Measurements from ENCODE around the gene CMSS1.

The CMSS1 gene

DNA sequence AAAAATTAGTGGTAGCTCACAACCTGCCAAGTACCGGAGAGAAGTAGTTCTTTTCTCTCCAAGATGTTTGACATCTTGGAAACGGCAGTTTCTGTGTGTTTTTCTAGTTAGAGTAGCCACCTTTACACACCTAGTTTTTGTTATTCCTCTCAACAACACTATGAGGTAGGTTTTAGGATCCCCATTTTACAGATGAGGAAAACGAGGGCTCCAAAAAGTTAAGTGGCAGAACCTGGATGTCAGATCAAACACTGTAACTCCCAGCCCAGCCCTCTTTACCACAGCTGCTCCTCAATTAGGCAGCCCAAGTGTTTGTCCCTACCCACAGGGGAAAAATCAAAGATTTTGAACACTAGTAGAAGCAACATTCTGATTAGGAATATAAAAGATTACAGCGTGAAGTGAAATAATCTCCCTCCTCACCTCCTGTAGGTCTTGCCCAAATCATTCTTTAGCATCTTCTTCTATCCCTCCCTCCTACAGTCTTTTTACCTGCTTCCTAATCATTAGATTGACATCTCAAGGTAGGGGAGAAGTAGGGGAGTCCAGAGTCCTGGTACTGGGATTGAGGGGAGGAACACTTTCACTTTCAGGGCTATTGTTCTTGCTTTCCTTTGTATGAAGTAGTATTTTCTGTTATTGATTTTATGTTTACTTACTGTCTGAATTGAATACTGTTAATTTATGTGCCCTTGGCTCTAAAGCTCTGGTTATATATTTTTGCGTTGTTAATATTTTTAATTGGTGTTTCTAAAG, 142.6 kb downstream of the CMSS1 start:
- no peak for DNase-seq (ENCODE audit: low read depth in 2 of 2)

DNA sequence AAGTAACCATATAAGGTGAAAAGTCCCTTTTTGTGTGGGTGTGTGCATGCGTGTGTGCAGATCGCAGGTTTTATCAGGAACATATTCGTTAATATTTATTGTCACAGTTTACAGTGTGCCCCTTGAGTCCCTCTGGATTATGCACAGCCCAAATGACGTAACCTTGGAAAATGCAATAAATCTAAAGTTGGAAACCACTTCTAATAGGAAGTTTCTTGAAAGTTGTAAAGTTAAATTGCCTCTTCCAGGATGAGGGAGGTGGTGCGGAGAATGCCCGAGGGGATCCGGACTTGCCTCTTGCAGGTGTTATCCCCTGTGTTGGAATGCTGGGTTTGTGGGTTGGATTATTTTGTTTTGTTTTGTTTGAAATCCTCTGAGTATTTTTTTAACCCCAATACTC, 143.3 kb downstream of the CMSS1 start:
- no peak for DNase-seq (ENCODE audit: low read depth in 2 of 2)

DNA sequence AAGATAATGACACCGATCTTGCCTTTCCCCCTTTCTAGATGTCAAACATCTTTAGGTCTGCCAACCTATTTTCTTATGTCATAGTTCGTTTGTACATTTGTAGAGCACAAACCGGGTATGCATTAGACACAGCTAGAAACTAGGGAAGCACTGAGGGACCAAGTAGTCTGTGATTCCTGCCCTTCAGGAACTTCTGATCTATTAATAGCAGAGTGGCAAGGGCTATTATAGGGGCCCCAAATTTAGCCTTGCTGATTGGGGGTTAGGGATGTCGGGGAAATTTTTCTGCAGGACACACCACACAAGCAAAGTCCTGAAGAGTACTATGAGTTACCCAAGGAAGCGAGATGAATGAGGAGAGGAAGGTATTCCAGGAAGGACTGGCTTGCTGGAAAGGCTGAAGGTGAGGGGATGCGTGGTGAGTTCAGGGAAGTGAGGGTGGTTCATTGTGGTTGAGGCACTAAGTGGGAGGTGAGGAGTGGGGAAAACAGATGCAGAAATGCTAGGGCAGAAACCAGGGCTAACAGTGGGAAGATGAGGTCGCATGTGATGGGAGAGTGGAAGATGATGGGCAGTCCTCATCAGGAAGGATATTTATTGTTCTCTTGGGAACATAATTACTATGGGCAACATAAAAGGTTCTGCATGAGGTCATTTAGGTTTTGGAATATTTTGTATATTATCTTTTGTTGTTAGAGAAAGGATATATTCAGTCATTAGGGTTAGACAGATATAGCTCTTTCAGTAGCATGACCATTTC, 144.3 kb downstream of the CMSS1 start:
- DNase-seq (ENCODE audit: low read depth in 2 of 2) = no peak

DNA sequence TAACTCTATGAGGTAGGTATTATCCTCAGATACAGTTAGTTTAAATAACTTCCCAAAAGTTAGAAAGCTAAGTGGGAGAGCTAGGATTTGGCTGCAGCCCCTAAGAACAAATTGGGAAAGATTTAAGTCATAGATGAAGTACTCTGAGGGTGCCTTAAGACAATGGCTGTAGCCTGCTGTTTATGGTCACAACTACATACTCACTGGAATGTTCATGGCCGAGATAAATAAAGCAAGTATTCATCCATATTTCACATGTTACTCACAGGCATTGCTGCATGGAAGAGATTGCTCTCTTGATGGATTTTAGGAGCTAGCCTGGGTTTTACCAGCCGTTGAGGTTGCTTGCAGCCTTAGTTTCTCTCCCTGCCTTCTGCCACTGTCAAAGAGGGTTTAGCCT, 145.0 kb downstream of the CMSS1 start:
- no peak for DNase-seq (ENCODE audit: low read depth in 2 of 2)

DNA sequence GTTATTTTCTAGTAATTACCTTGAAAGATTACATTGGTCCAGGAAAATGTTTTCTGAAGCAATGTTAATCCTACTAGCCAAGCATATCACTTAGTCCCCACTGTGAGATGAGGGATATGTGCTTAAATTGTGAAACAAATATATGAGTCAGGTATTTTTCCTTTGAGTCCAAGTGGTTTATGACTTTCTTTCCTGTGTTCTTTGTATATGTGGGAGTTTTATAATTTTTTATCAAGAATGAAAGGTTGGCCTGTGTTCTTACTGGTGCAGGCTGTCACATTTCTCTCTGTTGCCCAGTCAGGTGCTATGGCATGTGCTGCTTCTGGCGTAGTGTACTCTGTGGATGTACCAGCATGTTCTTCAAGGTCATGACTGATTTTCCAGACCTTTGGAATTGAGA, 147.4 kb downstream of the CMSS1 start:
- DNase-seq (ENCODE audit: low read depth in 2 of 2) = no peak

DNA sequence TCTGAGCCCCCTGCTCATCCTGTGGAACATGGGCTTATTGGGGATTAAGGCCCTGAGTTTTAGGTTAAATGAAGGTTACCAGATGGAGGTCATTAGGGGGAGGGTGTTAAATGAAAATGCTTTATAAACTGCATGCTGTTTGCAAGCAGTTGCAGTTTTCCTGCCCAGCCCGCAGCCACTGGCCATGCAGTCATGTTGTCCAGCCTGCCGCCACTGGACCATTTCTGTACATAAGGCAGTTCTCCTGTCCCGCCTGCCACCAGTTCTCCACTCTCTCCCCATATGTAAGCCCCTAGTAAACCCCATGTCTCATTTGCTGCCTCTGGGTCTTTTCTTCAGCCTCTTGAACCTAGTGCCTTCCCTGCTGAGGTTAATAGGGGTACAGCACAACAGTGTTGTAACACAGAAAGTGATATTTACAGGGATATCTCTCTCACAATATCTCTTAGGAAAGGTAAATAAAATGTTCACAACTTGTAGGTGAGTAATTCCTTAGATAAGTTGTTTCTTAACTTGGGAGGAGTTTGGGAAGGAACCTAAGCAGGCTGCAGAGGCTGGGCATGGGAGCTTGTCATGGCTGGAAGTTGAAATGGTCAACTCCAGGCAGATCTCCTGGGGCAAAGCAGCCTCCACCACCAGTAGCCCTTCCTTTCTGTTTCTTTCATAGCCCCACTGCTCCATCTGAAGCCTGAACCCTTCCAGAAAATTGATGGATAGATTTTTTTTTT, 148.2 kb downstream of the CMSS1 start:
- no peak for DNase-seq (ENCODE audit: low read depth in 2 of 2)

DNA sequence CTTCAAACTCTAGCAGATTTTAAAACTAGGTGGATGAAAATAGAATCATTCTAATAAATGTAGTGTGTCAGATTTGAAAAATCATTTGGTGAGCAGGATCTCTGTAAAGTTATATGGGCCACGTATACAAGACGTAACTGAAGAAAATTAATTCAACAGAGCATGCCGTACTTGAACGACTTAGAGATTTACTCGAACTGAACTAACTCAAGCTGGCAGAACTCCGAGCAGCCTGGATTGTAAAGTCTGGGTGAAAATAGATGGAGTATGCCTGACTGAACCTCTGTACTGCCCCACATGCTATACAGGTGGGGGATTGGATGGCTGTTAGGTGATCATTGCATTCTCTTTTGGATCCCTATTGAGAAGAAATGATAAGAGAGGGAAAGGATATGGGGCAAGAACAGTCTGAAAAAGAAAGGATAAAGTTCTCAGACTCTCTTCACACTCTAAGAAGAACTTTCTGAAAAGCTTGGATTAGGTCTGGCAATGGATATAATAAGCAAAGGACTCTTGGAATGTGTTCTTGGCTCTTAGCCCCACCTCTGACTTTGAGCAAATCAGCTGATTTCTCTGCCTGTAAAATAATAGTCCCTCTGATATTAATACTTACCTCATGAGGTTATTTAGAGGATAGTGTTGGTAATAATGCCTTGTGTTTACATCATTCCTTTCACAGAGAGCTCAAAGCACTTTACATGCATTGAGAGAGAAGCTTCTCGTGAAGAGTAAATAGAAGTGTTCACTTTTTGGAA, 149.2 kb downstream of the CMSS1 start:
- no peak for DNase-seq (ENCODE audit: low read depth in 2 of 2)

DNA sequence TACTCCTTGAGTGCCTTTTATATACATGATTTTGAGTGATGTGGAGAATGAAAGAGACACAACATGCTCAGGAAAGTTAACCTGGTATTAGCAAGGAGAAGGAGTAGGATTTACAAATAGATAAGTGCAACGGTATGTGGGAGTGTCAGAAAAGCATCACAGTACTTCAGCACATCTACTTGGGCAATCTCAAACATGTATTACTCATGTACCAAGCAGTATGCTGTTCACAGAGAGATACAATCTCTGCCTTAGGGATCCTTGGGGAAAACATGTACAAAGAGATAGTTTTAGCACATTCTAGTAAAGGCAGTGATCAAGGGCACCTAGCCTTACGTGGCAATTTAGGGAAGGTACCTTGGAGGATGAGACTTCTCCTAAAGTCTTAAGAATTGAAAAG, 150.1 kb downstream of the CMSS1 start:
- DNase-seq (ENCODE audit: low read depth in 2 of 2) = no peak

DNA sequence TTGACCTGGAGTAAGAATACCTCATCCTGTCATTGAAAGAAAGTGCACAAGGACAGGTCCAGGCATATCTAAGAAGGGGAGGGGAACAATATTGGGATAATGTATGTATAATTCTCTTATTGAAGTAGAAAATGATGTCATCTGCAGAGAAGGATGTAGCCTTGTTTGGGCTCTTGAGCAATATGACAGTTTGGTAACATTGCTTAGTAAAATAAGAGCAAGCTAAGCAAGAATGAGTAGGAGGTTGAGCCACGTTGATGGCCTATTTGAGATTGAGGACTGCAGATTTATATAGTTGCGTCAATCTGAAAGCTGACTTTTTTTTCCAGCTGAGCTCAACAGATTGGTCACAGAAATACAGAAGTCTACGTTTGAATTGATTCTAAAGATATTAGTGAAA, 151.5 kb downstream of the CMSS1 start:
- DNase-seq (ENCODE audit: low read depth in 2 of 2) = no peak

DNA sequence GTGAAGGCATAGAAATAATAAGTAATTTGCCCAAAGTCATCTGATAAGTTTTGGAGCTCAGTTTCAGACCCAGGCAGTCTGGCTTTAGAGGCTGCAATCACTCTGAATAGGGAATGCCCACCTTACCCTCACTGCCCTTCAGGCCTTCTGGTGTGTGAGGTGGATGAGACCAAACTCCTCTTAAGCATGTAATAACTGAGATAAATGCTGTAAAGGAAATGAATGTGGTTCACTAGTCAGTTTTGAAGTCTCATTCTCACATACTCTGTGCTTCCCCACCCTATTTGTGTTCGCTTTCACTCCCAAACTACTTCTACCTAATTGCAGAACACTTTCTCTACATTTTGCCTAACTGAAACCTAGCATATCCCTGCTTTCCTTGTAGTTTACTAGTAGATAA, 152.5 kb downstream of the CMSS1 start:
- DNase-seq (ENCODE audit: low read depth in 2 of 2) = no peak

DNA sequence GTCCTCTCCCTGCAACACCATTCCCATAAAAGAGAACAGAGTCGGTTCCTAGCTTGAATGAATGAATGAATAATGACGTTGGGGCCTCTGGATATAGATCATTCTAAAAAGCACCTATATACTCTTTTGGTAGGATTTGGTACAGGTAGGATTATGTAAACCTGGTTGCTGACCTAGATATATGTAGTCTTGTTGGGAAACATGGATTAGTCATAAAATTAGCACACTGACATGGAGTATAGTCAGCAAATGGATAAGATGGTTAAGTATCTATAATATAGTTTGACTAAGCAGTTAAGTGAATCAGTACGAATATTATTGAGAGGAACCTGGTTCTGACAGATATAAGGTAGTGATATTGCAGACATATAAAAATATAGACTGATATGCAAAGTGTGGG, 154.1 kb downstream of the CMSS1 start:
- DNase-seq (ENCODE audit: low read depth in 2 of 2) = no peak

DNA sequence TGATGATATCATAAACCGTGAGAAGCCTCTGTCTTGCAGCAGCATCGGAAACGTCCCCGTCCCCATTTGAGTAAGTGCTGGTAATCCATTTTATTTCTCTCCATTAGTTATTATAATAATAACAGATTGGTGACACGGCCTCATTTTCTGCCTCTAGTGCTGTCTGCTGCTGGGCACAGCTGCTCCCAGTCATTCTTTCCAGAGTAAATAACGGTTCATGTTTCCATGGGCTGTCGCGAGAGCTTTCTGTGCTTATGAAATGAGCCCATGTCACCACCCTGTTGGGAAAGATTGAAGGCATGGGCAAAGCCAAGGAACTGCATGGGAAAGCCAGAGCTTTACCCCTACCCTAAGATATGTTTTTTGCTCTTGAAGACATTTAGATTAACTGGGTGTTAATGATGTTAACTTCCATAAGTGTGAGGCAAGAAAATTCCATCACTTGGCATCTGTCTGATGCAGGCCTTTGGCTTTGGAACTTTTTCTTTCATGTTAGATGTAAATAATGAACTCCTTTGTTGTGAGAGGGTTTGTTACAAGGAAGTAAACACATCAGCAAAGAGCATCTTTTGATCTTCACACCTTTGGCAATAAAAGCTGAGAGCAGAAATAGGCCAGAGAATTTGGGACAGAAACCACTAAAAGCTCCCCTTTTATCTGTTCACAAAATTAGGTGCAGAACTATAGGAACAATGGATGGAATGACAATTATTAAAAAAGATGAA, 154.9 kb downstream of the CMSS1 start:
- DNase-seq (ENCODE audit: low read depth in 2 of 2) = no peak

DNA sequence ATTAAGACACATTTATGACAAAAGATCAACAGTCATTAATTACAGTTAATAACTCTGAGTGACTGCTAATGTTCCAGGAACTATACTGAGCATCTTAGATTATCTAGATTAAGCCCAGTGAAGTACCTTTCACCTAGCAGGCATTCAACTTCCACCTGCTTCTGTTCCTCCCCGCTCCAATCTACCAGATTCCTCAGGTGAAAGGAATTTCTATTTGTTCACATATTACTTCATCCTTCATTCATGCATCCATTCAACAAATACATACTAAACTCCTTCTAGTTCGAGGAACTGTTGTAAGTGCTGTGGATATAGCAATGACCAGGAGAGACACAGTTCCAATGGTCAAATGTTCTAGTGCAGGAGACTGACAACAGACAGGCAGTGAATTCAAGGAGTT, 157.3 kb downstream of the CMSS1 start:
- DNase-seq (ENCODE audit: low read depth in 2 of 2) = no peak

DNA sequence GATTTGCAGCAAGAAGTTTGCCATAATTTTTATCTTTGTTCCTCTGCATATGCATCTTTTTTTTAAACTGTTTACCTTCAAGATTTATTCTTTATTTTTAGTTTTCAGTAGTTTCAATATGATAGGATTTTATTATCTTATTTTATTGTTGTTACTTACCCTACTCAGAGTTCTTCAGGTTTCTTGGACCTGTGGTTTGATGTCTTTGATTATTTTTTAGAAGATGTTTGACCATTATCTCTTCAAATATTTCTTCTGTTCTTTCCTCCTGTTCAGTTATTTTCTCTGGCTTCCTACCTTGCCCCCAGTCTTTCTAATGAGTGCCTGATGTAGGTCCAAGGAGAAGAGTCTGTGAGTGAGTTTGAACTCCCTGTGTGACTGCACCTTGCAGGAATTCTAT, 158.9 kb downstream of the CMSS1 start:
- no peak for DNase-seq (ENCODE audit: low read depth in 2 of 2)

DNA sequence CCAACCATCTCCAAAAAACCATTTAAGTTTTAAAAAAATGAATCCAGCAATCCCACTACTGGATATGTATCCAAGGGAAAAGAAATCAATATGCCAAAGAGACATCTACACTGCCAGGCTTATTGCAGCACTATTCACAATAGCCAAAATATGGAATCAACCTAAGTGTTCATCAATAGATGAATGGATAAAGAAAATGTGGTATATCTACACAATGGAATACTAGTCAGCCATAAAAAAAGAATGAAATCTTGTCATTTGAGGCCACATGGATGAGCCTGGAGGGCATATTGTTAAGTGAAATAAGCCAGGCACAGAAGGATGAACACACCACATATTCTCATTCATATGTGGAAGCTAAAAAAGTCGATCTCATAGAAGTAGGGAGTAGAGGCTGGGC, 160.6 kb downstream of the CMSS1 start:
- DNase-seq (ENCODE audit: low read depth in 2 of 2) = no peak

DNA sequence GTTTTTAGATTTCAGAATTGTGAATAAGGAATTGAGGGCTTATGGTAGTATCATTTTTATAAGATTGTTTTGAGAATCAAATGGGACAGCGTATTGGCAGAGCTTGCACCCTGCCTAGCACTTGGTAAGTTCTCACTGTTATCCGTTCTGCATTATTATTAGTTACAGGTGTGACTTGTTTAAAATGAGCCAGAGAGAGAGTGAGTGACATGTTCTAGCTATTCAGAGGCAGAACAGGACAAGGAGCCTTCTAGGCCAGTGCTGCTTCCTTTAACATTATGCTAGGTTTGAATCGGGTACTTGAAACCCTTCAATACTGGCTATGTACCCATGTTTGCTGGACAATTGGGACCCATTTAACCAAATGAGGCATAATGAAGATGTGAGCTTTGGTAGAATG, 162.9 kb downstream of the CMSS1 start:
- no peak for DNase-seq (ENCODE audit: low read depth in 2 of 2)

DNA sequence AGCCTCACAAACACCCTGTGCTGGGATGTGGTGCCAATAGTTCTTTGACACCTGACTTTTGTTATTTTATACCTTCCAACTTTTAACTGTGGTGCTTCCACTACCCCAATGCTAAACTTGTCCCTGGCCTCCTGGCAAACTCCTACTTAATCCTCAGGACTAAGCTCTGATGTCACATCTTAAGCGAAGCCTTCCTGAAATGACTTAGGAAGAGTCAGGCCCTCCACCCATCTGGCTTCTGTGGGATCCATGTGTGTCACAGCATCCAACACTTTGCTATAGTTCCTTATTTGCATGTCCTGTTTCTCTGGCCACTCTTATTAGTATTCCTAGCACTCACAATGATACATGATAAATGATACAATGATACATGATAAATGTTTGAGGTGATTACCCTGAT, 163.5 kb downstream of the CMSS1 start:
- DNase-seq (ENCODE audit: low read depth in 2 of 2) = no peak

DNA sequence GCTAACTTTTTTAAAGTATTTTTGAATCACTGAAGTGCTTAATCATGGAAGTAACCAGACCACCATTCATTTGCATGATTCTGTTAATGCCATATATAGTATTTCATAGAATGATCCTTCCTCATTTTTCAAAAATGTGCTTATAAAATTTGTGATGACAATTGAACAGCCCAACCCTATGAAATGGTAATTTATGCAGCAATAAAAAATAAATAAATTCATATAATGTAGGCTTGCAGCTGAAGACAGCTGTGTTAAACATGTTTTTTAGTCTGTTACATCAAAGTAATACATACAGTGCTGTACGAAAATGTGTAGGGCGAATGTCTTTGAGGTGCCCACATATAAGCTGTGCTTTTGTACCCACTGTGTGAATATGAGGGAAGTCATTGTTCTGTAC, 165.0 kb downstream of the CMSS1 start:
- no peak for DNase-seq (ENCODE audit: low read depth in 2 of 2)

DNA sequence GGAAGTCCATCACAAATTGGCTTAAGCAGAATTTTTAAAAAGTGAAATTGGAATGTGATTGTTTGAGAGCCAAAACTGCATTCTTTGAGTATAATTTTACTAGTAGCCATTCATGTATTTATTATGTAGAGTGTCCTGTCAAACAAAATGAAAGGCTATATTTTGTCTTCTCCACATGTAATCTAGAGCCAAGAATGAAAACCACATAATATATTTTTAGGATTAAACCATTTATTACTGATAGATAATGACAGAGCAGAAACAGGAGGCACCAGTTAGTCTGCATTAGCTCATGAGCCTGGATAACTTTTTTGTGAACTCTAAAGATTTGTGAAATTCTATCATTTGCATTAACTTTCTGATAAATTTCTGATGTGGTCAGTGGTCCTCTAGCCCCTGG, 166.5 kb downstream of the CMSS1 start:
- DNase-seq (ENCODE audit: low read depth in 2 of 2) = no peak

DNA sequence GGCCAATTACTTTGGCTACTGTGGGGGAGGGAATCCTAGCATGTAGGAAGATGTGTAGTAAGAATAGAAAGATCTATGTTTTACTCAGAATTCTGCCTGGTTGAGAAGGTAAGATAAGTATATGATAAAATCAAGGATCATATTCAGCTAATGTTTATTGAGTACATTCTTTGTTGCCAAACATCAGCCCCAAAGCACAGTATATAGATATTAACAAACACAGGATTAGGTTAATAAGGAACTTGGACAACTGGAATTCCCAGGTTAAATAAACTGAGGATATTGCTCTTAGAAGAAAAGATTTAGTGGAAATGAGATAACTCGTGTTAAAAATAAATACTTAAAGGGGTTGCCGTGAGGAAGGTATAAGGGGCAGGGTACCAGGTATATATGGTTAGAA, 167.0 kb downstream of the CMSS1 start:
- DNase-seq (ENCODE audit: low read depth in 2 of 2) = no peak

DNA sequence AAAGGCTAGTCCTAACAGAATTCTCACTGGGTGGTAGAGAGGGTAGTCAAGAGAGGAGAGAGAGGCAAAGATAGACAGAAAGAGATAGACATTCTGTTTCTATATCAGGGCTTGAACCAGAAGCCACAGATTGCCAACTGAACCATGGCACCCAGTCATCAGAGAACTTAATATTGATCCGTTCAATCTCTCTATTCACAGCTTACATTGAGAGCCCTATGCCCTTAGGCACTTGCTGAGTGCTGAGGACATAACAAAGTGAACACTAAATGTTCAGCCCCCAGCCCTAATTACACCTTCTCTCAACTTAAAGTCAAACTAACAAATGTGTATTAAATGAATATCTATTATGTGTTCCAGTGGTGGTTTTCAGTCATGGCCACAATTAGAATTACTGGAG, 172.5 kb downstream of the CMSS1 start:
- DNase-seq (ENCODE audit: low read depth in 2 of 2) = no peak

DNA sequence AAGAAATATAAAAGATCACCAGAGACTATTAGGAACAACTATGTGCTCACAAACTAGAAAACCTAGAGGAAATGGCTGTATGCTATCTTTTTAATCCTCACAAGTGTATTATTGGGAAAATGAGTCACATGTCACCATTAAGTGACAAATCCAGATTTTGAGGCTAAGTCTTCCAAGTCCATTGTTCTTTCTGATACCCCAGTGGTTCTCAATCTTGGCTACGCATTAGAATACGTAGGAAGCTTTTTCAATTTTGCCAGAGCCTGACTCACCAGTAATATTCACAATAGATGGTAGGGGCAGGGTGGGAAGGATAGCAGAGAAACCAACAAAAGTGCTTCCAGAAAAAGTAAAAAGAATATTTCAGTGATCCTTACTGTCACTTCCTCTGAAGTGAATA, 179.6 kb downstream of the CMSS1 start:
- DNase-seq (ENCODE audit: low read depth in 2 of 2) = no peak
